WERI-Rb-1 (cell line): ENCODE measurements around the gene CHST2.

ENCODE experiments used
- DNase-seq: peaks from one replicate; pipeline ENCODE4 v3.0.0-alpha.2; 2020
- H3K27ac ChIP-seq: fragments of 250-450 bp; sonication (Bioruptor Pico); 2 replicates; pipeline ENCODE4 v1.5.1; 2020; ENCODE audit warnings: mild to moderate bottlenecking, moderate library complexity
- H3K27me3 ChIP-seq: fragments of 250-450 bp; sonication (Bioruptor Pico); 2 replicates; pipeline ENCODE4 v1.5.1; 2021; ENCODE audit warnings: mild to moderate bottlenecking, low read depth, moderate library complexity; ENCODE audit not compliant: insufficient read depth, severe bottlenecking
- H3K36me3 ChIP-seq: fragments of 250-450 bp; sonication (Bioruptor Pico); 2 replicates; pipeline ENCODE4 v1.5.1; 2020; ENCODE audit warnings: mild to moderate bottlenecking, moderate library complexity
- H3K4me3 ChIP-seq: 2 replicates; pipeline ENCODE4 v1.5.1; 2011; ENCODE audit warnings: low read depth, mild to moderate bottlenecking, control low read depth, low read length
- H3K9me3 ChIP-seq: fragments of 250-450 bp; sonication (Bioruptor Pico); 2 replicates; pipeline ENCODE4 v1.5.1; 2021; ENCODE audit warnings: mild to moderate bottlenecking, moderate library complexity; ENCODE audit not compliant: severe bottlenecking
- TF ChIP-seq, protein P1 (sequence below): IDR thresholded peaks from 2 replicates; pipeline ENCODE4 v1.5.1; 2011; ENCODE audit warnings: low read depth, mild to moderate bottlenecking, control low read depth, inconsistent platforms, low read length

The CHST2 gene

DNA sequence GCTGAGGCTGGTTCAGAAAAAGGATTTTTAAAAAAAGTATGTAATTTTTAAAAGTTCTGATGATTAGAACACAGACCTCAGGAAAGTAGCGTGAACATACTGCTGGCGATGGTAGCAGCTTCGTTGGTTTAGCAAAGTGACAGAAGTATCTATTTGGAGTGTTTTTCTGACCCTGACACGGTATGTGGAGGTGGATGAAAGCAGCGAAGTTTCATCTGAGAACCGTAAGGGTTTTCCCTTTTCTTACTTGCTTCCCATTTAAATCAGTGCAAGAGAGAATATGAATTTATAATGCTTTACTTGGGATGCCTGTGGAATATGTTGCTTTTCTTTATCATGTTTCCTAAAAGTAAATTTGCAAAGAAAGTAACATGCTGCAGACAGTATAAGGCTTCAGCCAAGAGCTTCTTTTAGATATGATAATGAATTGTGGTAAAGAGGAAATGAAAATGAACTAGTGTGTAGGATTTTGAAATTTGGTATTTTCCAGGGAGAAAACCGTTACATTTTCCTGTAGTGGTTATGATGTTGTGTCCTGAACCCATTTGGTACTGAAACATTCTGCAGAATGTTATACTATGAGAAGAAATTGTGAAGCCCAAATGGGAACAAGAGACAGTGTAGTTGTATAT lies 3.9 kb downstream of the CHST2 start:
- H3K36me3 ChIP-seq = no peaks in the 10 kb centered on the region
- no peak overlapping the region for H3K27ac ChIP-seq
- H3K9me3 ChIP-seq = no peaks in the 10 kb centered on the region
- peaks cover 40% of the 10 kb centered on the region for H3K27me3 ChIP-seq
- TF ChIP-seq, protein P1, sequence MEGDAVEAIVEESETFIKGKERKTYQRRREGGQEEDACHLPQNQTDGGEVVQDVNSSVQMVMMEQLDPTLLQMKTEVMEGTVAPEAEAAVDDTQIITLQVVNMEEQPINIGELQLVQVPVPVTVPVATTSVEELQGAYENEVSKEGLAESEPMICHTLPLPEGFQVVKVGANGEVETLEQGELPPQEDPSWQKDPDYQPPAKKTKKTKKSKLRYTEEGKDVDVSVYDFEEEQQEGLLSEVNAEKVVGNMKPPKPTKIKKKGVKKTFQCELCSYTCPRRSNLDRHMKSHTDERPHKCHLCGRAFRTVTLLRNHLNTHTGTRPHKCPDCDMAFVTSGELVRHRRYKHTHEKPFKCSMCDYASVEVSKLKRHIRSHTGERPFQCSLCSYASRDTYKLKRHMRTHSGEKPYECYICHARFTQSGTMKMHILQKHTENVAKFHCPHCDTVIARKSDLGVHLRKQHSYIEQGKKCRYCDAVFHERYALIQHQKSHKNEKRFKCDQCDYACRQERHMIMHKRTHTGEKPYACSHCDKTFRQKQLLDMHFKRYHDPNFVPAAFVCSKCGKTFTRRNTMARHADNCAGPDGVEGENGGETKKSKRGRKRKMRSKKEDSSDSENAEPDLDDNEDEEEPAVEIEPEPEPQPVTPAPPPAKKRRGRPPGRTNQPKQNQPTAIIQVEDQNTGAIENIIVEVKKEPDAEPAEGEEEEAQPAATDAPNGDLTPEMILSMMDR = no peak
- DNase-seq = no peak
- H3K4me3 ChIP-seq = no peak overlapping the region

DNA sequence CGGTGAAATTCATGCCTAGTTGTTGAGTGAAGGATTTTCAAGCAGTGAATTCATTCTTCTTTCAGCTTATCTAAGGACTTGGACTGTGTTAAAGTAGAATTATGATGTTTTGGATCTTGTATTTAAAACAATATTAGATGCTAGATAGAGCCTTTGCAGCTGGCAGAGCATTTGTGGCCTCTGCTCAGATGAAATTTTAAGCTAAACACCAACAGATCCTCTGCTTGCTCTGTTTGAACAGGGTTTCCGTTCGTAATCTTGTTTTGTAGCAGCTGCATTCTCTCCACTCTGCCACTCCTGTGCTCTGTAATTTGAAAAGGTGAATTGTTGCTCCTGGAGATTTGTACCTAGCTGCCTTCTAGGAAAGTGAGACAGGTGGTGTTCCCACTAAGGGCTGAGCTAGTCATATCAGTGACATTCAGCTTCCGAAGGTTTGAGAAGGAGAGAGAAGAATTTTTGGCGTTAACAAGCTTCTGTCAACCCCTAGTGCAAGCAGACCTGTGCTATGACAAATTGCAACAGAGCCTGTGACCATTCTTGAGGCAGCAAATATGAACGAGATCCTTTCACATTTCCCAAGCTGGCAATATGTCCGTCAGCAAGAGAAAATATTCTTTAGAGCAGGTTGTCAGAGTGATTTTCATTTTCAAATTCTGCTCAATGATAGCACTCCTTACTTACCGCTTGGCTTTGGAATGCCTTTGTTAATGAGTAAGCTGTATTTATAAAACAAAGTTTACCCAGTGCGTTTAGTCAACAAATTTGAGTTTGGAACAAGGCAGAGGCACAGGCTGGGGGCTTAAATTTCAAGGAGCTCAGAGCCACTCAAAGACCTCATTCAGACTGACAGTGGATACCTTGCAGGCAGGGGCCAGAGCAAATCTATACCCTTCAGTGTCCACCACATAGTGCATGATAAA lies 5.3 kb downstream of the CHST2 start:
- no peak for DNase-seq
- H3K27ac ChIP-seq = no peak overlapping the region
- H3K4me3 ChIP-seq = no peak overlapping the region
- H3K36me3 ChIP-seq = no peaks in the 10 kb centered on the region
- no peaks in the 10 kb centered on the region for H3K9me3 ChIP-seq
- TF ChIP-seq, protein P1 = no peak
- peaks cover 32% of the 10 kb centered on the region for H3K27me3 ChIP-seq

DNA sequence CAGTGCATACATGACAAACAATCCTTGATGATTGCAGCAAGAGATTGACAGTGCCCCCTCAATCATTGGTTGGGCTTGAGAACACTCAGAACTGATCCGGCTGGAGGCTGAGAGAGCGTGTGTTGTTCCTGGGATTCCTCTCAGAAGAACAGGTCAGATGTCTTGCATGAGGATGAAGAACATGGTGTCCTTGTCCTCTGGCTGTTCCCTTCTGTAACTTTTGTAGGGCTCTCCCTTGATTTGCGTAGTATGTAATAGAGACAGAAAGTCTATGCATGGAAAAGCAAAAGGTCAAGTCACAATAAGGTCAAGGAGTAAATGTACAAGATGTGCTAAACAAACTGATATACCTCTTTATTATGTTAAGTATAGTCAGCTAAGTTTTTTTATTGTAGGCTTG lies 8.2 kb downstream of the CHST2 start:
- no peak overlapping the region for H3K27ac ChIP-seq
- no peaks in the 10 kb centered on the region for H3K36me3 ChIP-seq
- no peak for DNase-seq
- no peaks in the 10 kb centered on the region for H3K9me3 ChIP-seq
- TF ChIP-seq, protein P1 = no peak
- no peak overlapping the region for H3K4me3 ChIP-seq
- H3K27me3 ChIP-seq = peaks cover 28% of the 10 kb centered on the region

DNA sequence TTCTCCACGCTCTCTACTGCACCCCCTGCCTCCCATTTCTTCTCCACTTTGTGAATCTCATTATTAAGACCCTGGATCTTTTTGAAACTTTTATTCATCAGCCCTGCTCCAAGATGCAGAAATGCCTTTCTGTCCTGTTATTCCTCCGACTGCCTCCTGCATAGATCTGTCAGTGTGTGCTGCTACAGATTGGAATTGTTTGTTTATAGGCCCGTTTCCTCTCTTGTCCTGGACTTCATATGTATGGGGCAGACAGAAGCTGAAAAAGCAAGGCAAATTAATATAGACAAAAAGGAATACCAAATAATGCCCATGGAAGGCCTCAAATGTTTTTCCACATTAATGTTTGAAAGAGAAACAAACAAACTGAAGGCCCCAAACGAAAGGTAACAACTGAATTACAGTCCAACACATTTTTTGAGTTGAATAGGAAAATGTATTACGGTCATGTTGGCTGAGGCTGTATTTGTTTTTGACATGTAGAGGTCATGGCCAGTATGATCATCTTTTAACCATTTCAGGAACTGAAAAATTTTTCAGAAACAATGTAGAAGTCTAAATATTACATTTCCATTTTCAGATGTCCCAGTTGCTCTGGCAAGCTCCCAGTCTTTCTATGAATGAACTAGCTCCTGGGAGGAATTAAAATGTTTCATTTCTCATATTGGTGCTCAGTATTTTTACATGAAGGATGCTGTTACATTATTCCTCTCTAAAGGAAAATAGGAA lies 8.8 kb downstream of the CHST2 start:
- Histone ChIP-seq H3K36me3 (no peaks in the 10 kb centered on the region), H3K27me3 (peaks cover 28% of the 10 kb centered on the region), H3K27ac (no peak overlapping the region), H3K4me3 (no peak overlapping the region), H3K9me3 (no peaks in the 10 kb centered on the region)
- TF ChIP-seq, protein P1 = no peak
- DNase-seq = no peak

DNA sequence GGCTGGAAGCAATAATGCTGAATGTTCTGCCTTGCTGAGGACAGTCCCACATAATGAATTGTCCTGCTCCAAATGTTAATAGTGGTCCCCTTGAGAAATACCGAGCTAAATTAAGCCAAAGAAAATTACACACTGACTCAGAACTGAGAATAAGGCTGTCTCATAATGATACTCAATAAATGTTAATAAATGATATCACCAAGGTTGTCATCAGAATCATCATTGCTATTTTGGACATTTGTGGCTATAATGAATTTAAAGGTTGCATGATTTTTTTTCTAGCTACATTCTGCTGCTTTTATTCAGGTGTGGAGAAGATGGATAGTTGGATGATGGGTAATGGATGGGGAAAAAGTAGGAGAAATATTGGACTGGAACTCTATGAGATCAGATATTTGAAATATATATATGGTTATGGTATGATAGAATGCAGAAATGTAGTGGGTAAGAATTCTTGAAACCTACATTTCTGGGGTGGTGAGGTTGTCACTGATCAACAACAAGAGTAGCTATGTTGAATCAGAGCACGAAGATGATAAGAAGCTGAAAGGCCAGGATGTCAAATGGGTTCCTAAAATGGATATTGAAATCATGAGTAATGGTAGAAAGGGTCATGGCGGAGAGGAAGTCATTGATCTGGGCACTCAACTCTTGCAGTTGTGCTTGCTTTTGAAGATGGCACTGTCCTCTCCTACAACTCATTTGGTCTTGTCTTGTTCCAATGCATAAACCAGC lies 12.8 kb downstream of the CHST2 start:
- Histone ChIP-seq H3K36me3 (no peaks in the 10 kb centered on the region), H3K9me3 (no peaks in the 10 kb centered on the region), H3K4me3 (no peak overlapping the region), H3K27ac (no peak overlapping the region), H3K27me3 (peaks cover 23% of the 10 kb centered on the region)
- DNase-seq = no peak
- TF ChIP-seq, protein P1 = no peak
